Measurements from ENCODE around the gene PRKAG2. TPM values are rescaled to one million over a fixed set of nuclear protein-coding genes. Genes with fewer than 3 reads are reported as not detected.

The PRKAG2 gene
- total and polyA plus RNA-seq, 2 of the 8 experiments (the other 6 are each of a cell fraction or from before 2014, with no cell fraction given): 7.5 to 18.1 TPM

DNA sequence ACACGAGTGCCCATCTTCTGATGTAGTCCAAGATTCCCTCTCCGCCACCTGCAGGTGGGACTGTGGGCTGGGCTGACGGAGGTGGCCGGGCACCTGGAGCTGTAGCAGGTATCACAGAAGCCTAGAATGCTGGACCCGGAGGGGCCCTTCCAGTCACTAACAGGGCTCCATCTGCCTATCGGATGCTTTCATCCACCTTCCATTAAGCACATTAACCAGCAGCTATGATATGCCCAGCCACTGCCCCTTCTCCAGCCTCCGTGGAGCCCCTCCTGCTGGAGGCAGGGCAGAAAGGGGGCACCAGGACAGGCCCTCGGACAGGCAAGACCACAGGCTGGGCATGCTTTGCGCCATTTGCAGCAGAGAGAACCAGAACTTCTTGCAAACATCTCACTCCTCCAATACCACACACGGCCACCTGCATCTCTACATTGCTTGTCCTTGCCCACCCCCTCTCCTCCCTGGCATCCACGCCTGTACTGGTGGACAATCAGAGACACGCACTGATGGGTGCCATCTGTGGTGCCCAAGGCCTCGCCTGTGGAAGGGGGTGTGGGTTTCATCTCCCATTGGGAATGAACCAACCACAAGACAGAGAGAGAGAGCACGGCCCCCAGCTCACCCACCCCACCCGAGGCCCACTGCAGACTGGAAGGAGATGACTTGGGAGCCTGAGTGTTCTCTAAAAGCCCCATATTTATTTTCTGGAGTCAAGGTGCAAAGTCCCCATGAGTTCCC lies 16.8 kb downstream of the PRKAG2 start:
- no peak for TF ChIP-seq TCF12 (IDR thresholded peaks at IDR 0.05; ENCODE audit: low read depth, low read length)
- no peak for TF ChIP-seq POLR2A (IDR thresholded peaks at IDR 0.05; ENCODE audit: control extremely low read depth in 1 of 2, low read depth in 2 of 2, low read length in 2 of 2)
- no peak for TF ChIP-seq CREB1 (IDR thresholded peaks at IDR 0.05)
- TF ChIP-seq, protein P1, sequence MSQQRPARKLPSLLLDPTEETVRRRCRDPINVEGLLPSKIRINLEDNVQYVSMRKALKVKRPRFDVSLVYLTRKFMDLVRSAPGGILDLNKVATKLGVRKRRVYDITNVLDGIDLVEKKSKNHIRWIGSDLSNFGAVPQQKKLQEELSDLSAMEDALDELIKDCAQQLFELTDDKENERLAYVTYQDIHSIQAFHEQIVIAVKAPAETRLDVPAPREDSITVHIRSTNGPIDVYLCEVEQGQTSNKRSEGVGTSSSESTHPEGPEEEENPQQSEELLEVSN (IDR thresholded peaks at IDR 0.05): no peak
- no peak overlapping the region for H4K5ac ChIP-seq (ENCODE audit: insufficient read length, low read depth, low read length)
- H3K36me3 ChIP-seq (ENCODE audit: control insufficient read depth in 2 of 4, insufficient read depth in 4 of 4, low read length in 3 of 4): no peaks in the 10 kb centered on the region
- H2BK120ac ChIP-seq (replicated peaks; ENCODE audit: low read depth, low read length): no peak overlapping the region
- H2BK20ac ChIP-seq (ENCODE audit: low read length): no peak overlapping the region
- no peak overlapping the region for H3K9ac ChIP-seq (replicated peaks in 1 of 4; ENCODE audit: extremely low read depth in 1 of 4, low read depth in 3 of 4, low read length in 3 of 4)
- no peak overlapping the region for H4K91ac ChIP-seq (replicated peaks; ENCODE audit: insufficient read length, low read length)
- H3K27ac ChIP-seq (ENCODE audit: low read depth, low read length): no peak overlapping the region
- H2BK5ac ChIP-seq (ENCODE audit: low read depth, low read length): no peak overlapping the region
- H3K27me3 ChIP-seq (replicated peaks in 1 of 4; ENCODE audit: control insufficient read depth in 3 of 4, extremely low read depth in 1 of 4, insufficient read depth in 3 of 4, low read length in 3 of 4): no peaks in the 10 kb centered on the region
- POLR2A ChIA-PET (ENCODE audit: partially characterized antibody): no interaction called here
- H3K9me3 ChIP-seq (ENCODE audit: insufficient read depth in 2 of 2, low read depth in 1 of 2, low read length in 1 of 2): no peaks in the 10 kb centered on the region
- peaks cover 0 to 3% of the 10 kb centered on the region in 2 experiments for H4K20me1 ChIP-seq (replicated peaks in 1 of 2; ENCODE audit: control insufficient read depth in 1 of 2, insufficient read depth in 2 of 2, low read length in 2 of 2)
- no peak overlapping the region for H3K4me3 ChIP-seq (ENCODE audit: extremely low read depth in 1 of 4, insufficient read depth in 2 of 4, low read depth in 3 of 4, low read length in 4 of 4)
- no peak overlapping the region for H2BK12ac ChIP-seq (ENCODE audit: low read depth, low read length)
- H2AFZ ChIP-seq (ENCODE audit: low read length): no peak overlapping the region
- H3K18ac ChIP-seq (ENCODE audit: extremely low read depth, low read length): no peak overlapping the region
- CTCF ChIA-PET (ENCODE audit: partially characterized antibody): interaction anchor here (1.1 to 2.7 kb wide), 8 partner anchors 9 to 216 kb away, joined by 3 to 12 read pairs (median 4); no protein-coding TSS in a partner anchor
- no peak overlapping the region for H3K23ac ChIP-seq (ENCODE audit: insufficient read length)
- no peak overlapping the region for H3K56ac ChIP-seq (replicated peaks; ENCODE audit: insufficient read length, low read depth, low read length)
- H3K4me1 ChIP-seq (replicated peaks in 1 of 4; ENCODE audit: control insufficient read depth in 3 of 4, insufficient read depth in 4 of 4, low read length in 3 of 4): no peaks in the 10 kb centered on the region; a peak in 1 of 7 replicates
- H3K14ac ChIP-seq (ENCODE audit: insufficient read length): no peak overlapping the region
- no peak overlapping the region for H3K4ac ChIP-seq (replicated peaks; ENCODE audit: insufficient read length, low read depth, low read length)
- no peak for DNase-seq (ENCODE audit: low read depth in 1 of 2, low spot score in 2 of 2)
- H3K23me2 ChIP-seq (ENCODE audit: low read depth, low read length): peaks cover 3% of the 10 kb centered on the region; the same call in 1 of the 2 replicates
- H2AK5ac ChIP-seq (ENCODE audit: low read depth, low read length): no peak overlapping the region
- no peak overlapping the region for H4K8ac ChIP-seq (ENCODE audit: extremely low read depth, insufficient read depth, low read length)
- no peak for FAIRE-seq
- 90% methylated on average over 15 of the region's 15 CpGs; no CpG with 5 or more reads in 1 of the 2 experiments for WGBS, 2 experiments (ENCODE audit: extremely low coverage in 1 of 2, insufficient coverage in 1 of 2, insufficient read length in 1 of 2, insufficient replicate concordance in 2 of 2, low coverage in 1 of 2, low lambda C conversion rate in 2 of 2, missing lambda C conversion rate in 1 of 2)
- H3K4me2 ChIP-seq (ENCODE audit: insufficient read depth in 1 of 2, low read depth in 2 of 2, low read length in 2 of 2): no peak overlapping the region
- H2BK15ac ChIP-seq (ENCODE audit: low read length): no peak overlapping the region
- no peaks in the 10 kb centered on the region for H3K79me2 ChIP-seq (ENCODE audit: control insufficient read depth in 1 of 2, insufficient read depth in 2 of 2, low read length in 2 of 2)
- no peaks in the 10 kb centered on the region for H3K79me1 ChIP-seq (ENCODE audit: low read depth, low read length)

Data from H1 (cell line).